Measurements from ENCODE around the gene CYB5B. TPM values are rescaled to one million over a fixed set of nuclear protein-coding genes. Genes with fewer than 3 reads are reported as not detected.
A peak's percentile ranks its signal among the peaks of the same experiment; 100 is the strongest.

Gene CYB5B
- polyA plus RNA-seq, 3 donors: 32.3 to 90.4 (median 84.9) TPM

- intact Hi-C loops (cut with micrococcal nuclease): no loop called here
- Histone ChIP-seq H3K4me3 (replicated peaks in 1 of 3; ENCODE audit: low read depth in 2 of 3, low read length in 3 of 3) (no peak overlapping the region), H3K79me2 (ENCODE audit: insufficient read depth, low read length) (no peaks in the 10 kb centered on the region), H3K36me3 (replicated peaks in 1 of 2; ENCODE audit: control insufficient read depth in 1 of 2, insufficient read depth in 2 of 2, low read length in 2 of 2) (no peaks in the 10 kb centered on the region), H2AFZ (ENCODE audit: insufficient read depth, low read depth, low read length, poor library complexity, severe bottlenecking) (no peak overlapping the region), H3K27ac (ENCODE audit: low read depth in 1 of 2, low read length in 2 of 2) (no peak overlapping the region), H3K4me2 (replicated peaks; ENCODE audit: extremely low read depth, low read length, poor library complexity, severe bottlenecking) (no peak overlapping the region), H3K9ac (ENCODE audit: insufficient read depth, low read length, poor library complexity, severe bottlenecking) (no peak overlapping the region), H3K27me3 (ENCODE audit: control insufficient read depth in 2 of 2, insufficient read depth in 2 of 2, low read length in 2 of 2) (no peaks in the 10 kb centered on the region), H3K9me3 (replicated peaks in 1 of 2; ENCODE audit: control insufficient read depth in 1 of 2, insufficient read depth in 1 of 2, low read length in 2 of 2) (no peaks in the 10 kb centered on the region), H4K20me1 (ENCODE audit: insufficient read depth, low read length) (no peaks in the 10 kb centered on the region), H3K4me1 (ENCODE audit: control insufficient read depth in 1 of 2, insufficient read depth in 2 of 2, low read length in 2 of 2) (no peaks in the 10 kb centered on the region)
- H3K27me3 Mint-ChIP-seq (ENCODE audit: low read depth in 3 of 3): peaks cover 10 to 17% (median 10%) of the 10 kb centered on the region in 3 donors
- no peak for DNase-seq
- no peak for TF ChIP-seq CTCF (IDR thresholded peaks at IDR 0.05)
- H3K4me1 Mint-ChIP-seq: no peaks in the 10 kb centered on the region
- 94% methylated on average over 8 of the region's 12 CpGs for WGBS (ENCODE audit: insufficient coverage)
- H3K9me3 Mint-ChIP-seq: no peaks in the 10 kb centered on the region
- no peaks in the 10 kb centered on the region for H3K36me3 Mint-ChIP-seq
- H3K4me3 Mint-ChIP-seq: no peak overlapping the region
- no peak overlapping the region for H3K27ac Mint-ChIP-seq
Observed at GRCh38 chr16:69412287-69412686, 12.1 kb upstream of the CYB5B start.

GRCh38 chr16:69413045-69413664 is 11.3 kb upstream of the CYB5B start:
- no peaks in the 10 kb centered on the region for H3K9me3 ChIP-seq (replicated peaks in 1 of 2; ENCODE audit: control insufficient read depth in 1 of 2, insufficient read depth in 1 of 2, low read length in 2 of 2)
- Mint-ChIP-seq H3K4me1 (no peaks in the 10 kb centered on the region), H3K9me3 (no peaks in the 10 kb centered on the region), H3K4me3 (no peak overlapping the region), H3K36me3 (no peaks in the 10 kb centered on the region), H3K27me3 (ENCODE audit: low read depth in 3 of 3) (peaks cover 10 to 17% (median 10%) of the 10 kb centered on the region in 3 donors), H3K27ac (peak overlapping the region in 1 of 7 donors; percentile 15)
- no peaks in the 10 kb centered on the region for H3K4me1 ChIP-seq (ENCODE audit: control insufficient read depth in 1 of 2, insufficient read depth in 2 of 2, low read length in 2 of 2)
- H3K4me3 ChIP-seq (replicated peaks in 1 of 3; ENCODE audit: low read depth in 2 of 3, low read length in 3 of 3): no peak overlapping the region
- H3K9ac ChIP-seq (ENCODE audit: insufficient read depth, low read length, poor library complexity, severe bottlenecking): no peak overlapping the region
- H3K27ac ChIP-seq (ENCODE audit: low read depth in 1 of 2, low read length in 2 of 2): no peak overlapping the region
- no peaks in the 10 kb centered on the region for H3K79me2 ChIP-seq (ENCODE audit: insufficient read depth, low read length)
- H3K36me3 ChIP-seq (replicated peaks in 1 of 2; ENCODE audit: control insufficient read depth in 1 of 2, insufficient read depth in 2 of 2, low read length in 2 of 2): no peaks in the 10 kb centered on the region
- no peak for TF ChIP-seq CTCF (IDR thresholded peaks at IDR 0.05)
- H3K27me3 ChIP-seq (ENCODE audit: control insufficient read depth in 2 of 2, insufficient read depth in 2 of 2, low read length in 2 of 2): no peaks in the 10 kb centered on the region
- 56% methylated on average over 2 of the region's 7 CpGs for WGBS (ENCODE audit: insufficient coverage)
- no peaks in the 10 kb centered on the region for H4K20me1 ChIP-seq (ENCODE audit: insufficient read depth, low read length)
- DNase-seq: no peak
- intact Hi-C loops (cut with micrococcal nuclease): no loop called here
- no peak overlapping the region for H3K4me2 ChIP-seq (replicated peaks; ENCODE audit: extremely low read depth, low read length, poor library complexity, severe bottlenecking)
- H2AFZ ChIP-seq (ENCODE audit: insufficient read depth, low read depth, low read length, poor library complexity, severe bottlenecking): no peak overlapping the region
